EH (cell line): Measurements from ENCODE around the gene TRAPPC12.
A peak's percentile ranks its signal among the peaks of the same experiment; 100 is the strongest.
"Not testable (repeated sequence)": the region's sequence is repeated elsewhere in the genome, so short reads cannot be mapped to it uniquely, and the experiment has no call there.

Experiments used
- DNase-seq: peaks from one replicate; pipeline ENCODE4 v3.0.0-alpha.2; 2015; ENCODE audit warnings: low read depth

Gene TRAPPC12

DNA sequence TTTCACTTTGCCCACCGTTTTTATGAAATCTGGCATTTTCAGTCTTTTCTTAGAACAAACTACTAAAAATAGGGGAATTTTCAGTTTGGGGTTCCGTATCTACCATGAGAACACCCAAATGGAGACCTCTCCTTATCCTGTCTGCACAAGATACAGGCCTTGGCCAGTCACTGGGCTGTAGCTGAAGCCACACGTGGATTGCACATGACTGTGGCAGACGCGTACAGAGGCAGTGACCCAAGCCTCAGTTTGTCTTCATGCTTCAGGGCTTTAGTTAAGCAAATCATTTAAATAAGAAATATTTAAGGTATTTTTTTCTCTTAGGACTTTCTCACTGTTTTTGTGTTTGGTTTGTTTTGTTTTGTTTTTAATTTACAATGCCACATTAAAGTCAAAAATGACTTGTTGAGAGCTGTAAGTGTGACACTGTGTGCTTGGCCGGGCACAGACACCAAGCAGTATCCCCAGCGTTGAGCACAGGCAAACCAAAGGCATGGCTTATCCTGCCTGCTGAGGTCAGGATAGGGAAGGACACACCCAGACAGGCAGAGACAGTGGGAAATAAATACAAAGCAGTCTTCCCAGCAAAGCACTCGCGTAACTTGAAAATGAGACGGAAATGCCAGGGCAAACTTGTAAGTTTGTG, 53.3 kb downstream of the TRAPPC12 start:
- DNase-seq, result no peak

DNA sequence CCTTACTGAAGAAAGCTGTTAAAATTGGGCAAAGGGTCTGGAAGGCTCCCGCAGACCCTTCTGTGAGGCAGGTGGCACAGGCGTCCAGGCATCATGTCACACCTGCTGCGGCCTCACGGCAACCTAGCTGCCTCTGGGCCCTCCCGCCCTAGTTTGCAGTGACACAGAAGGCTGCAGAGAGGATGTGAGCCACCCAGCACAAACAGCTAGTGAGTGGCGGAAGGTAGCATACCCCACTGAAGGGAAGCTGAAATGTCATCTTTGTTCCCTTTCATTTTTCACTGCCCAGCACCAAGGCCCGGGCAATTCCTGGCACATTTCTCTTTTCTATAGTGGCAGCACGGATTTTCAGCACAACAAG, 53.8 kb downstream of the TRAPPC12 start:
- no peak for DNase-seq

DNA sequence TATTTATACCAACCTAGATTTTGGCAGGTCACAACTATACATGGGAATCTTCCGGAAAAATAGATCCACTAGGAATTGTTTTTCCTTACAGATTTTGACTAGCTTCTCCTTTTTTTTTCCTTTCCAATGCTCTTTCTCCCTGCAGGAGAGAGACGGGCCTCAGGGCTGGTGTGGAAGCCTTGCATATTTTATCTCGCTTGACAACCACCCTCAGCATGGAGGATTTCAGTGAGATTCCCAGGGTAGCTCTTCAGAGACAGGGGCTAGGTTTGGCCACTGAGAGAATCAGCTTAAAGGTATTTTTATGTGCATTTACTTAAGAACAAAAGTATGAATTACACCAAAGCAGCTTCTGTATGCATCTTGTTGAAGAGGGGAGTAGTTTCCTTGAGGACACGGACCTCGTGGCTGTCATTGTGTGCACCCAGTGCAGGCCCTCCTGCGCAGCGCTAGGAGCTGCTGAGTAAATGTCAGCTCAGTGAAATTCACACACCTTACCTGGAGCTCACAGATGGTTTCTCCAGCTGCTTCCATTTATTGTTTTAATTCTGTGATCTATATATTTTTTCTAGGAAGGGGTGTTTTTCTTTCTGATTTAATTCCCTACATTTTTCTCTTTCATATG, 54.4 kb downstream of the TRAPPC12 start:
- no peak for DNase-seq

DNA sequence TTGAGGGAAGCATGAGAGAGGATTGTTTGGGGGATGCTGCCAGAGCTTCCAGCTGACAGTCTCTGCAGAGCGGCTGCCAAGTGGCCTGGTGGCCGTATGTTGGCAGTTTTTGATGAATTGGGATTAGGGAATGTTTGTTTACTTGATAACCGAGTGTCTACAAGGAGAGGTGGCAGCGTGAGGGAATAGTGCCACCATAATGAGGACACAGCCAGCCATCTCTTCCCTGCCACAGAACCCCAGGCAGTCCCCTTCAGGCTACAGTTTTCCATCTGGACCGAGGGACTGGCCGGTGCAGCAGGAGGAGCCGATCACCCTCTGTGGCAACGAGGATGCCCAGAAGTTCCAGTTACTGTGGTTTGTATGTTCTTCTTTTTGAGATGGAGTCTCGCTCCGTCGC, 55.2 kb downstream of the TRAPPC12 start:
- no peak for DNase-seq

DNA sequence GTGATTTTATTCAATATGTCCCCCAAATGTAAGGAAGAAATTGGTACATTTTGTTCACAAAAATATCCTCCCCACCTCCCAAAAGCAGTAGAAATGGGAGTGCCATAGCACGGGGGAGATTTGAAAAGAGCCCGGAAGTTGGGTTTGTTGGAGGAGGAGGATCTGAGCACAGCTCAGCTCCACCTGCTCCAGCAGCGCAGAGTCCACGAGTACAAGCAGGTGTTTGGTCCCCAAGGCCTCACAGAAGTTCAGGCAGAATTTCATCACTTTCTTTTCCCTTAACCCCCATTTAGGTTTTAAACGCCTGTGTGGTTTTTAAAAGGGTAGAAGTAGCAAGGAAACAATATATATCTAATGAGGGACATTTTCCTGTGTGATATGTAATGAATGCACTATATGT, 56.0 kb downstream of the TRAPPC12 start:
- no peak for DNase-seq

DNA sequence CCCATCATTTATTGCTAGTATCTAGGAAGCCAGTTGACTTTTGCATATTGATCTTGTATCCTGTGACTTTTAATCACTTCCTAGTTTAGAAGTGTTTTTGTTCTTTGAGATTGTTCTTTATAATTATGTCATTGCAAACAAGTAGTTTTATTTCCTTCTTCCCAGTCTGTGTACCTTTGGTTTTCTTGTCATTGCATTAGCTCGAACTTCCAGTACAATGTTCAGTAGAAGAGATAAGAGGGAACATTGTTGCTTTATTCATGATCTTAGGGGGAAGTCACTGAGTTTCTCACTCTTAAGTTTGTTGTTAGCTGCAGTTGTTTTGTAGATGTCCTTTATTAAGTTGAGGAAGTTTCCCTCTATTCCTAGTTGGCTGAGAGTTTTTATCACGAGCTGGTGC, 61.0 kb downstream of the TRAPPC12 start:
- no peak for DNase-seq

DNA sequence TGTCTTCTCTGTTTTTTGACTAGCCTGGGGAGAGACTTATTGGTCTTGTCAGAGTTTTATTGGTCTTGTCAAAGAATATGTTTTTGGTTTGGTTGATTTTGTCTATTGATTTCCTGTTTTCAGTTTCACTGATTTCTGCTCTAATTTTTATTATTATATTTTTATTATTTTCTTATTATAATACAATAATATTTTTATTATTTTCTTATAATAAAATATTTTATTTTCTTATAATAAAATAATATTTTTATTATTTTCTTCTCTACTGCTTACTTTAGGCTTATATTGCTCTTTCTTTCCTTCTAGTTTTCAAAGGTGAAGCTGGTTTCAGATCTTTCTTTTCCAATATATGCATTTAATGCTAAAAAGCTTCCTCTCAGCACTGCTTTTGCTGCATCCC, 62.0 kb downstream of the TRAPPC12 start:
- DNase-seq, result no peak

DNA sequence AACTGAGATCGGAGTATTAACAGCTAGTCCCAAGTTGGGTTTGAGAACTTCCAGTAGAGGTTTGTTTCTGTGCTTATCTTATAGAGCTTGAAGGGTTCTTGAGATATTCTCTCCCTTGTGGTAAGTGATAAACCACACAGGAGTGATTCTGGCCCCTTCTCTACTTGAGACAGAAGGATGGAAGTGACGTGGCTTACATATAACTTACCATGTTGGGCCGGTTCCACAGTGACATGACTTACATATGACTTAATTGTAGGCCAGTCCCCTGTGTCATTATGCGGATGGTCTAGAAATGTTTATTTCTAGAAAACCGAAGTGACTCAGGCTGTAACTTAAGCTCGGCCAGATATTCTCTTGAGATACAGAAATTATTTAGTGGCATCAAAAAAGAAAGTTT, 62.7 kb downstream of the TRAPPC12 start:
- DNase-seq, result peak; percentile 4

DNA sequence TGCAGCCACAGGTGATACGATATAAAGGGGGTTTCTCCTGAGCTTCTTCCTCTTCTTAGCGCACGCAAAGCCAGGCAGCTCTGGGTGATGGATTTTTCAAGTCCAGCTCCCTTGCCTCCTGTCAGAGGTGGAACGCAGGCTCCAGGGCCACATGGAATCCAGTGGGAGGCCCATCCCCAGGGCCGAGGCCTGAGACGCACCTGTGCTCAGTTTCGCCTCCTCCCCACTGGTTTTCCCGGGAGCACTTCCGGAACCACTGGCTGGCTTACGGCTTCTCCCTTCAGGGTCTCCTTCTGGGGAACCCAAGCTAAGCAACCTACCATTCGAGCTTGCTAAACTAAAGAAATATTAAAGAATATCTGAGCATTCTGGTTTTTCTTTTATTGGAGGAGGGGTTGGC, 63.6 kb downstream of the TRAPPC12 start:
- DNase-seq, result no peak

DNA sequence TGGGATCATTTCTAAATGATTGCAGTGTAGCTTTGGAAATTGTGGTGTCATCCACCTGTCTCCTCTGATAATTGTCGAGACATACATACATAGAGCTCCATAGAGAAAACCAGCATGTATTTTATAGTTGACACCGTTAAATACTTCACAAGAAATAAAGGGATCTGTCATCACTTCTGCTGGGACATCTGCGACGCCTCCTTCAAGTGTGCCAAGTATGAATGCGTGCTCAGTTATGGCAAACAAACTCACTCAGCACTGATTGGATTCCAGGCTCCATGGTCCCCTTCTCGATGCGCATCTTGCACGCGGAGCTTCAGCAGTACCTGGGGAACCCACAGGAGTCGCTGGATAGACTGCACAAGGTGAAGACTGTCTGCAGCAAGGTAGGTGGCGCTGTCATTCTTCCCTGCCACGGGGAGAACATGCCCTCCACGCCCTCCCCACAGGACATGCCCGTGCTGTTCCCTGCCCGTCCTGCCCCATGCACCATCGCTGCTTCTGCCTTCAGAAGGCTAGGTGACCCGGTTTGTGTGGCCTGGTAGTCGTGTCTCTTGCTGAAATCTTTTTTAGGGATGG, 64.1 kb downstream of the TRAPPC12 start:
- no peak for DNase-seq

DNA sequence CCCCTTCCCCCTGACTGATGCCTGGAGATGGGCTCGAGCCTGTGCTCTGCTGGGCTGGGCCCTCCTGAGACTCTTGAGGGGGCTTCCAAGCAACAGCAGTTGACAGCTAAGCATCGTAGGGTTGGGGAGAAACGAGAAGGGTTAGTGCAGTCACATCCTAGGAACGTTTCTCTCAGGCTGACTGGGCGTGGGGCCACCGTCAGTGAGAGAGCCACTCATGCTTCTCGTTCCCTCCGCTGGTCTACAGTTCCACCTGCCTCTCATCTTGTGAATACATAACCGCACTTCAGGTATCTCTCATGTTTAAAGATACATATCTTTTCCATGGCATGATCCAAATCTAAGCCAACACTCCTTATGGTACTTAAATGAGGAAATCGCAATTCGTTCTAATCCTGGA, 66.4 kb downstream of the TRAPPC12 start:
- no peak for DNase-seq

DNA sequence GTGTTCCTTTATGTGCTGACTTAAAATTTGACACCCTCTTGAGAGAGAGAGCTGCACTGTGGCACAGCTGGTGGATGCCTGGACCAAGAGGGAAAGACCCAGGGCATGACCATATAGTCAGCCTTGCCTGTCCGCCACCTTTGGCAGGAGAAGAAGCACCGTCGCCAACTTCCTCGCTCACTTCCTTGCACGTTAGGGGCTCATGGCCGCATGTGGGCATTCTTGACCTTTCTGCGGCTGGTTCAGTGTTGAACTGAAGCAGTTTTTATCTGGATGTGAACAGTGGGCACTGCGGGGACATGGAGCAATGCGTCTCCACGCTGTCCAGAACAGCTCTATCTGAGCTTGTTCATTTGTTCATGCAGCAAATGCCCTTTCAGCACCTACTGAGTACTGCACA, 66.9 kb downstream of the TRAPPC12 start:
- no peak for DNase-seq

DNA sequence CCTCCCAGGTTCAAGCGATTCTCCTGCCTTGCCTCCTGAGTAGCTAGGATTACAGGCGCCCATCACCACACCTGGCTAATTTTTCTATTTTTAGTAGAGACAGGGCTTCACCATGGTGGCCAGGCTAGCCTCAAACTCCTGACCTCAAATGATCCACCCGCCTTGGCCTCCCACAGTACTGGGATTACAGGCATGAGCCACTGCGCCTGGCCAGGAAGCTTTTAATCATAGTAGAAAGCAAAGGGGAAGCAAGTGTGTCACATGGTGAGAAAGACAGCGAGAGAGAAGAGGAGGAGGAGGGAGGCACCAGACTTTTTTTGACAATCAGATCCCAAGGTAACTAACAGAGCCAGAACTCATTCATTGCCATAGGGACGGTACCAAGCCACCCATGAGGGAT, 67.7 kb downstream of the TRAPPC12 start:
- not testable (repeated sequence) for DNase-seq

DNA sequence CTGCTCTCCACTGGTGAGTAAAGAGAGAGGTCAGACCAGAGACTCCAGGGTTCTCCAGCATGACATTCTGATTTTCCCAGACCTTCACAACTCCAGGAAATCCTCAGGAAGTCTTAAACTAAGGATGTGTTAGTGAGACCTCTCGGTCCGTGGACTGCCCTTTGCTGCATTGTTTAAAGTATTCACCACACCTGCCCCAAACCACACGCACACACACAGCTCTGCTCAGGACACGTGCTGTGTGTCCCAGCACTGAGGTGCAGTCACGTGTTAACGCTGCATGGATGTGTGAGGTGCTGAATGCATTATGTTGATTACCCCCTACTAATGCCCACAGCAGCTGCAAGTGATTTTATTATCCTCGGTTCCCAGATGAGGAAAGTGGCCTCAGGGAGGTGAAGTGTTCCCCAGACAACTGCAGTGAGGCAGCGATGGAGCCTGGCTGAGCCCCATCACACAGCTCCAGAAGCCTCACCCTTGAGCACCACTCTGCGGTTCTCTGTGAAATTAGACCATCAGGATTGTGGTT, 68.4 kb downstream of the TRAPPC12 start:
- peak; percentile 34 for DNase-seq

DNA sequence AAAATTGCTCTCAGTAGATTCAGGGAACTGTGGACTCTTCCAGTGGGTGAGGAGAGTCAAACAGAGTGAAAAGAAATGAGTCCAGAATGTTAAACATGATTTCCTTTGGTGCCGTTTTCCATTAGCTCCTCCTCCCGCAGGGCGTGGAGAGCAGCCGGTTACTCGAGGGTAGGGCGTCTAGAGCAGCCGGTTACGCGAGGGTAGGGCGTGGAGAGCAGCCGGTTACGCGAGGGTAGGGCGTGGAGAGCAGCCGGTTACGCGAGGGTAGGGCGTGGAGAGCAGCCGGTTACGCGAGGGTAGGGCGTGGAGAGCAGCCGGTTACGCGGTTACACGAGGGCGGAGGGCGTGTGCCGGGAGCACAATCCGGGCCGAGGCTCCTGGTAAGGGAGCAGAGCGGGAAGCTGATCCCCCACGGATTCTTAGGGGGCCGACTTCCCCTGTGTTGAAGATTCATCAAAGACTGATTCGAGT, 69.0 kb downstream of the TRAPPC12 start:
- peak; percentile 32 for DNase-seq

DNA sequence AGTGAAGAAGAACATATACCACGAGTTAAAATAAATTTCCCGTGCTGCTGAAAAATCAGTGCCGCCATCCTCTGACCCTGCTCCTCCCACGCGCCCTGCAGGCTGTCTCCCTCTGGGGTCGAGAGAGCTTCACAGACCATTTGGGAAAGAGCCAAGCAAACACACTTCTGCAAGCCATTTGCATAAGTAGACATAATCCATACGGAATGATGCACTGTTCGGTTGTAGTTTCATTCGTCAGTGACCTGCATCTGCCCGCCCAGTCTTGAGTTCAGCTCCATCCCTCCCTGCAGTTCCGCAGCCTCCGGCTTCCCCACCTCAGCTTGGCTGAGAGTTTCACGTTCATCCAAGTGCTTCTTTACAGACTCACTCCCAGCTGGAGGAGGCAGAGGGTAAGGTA, 69.6 kb downstream of the TRAPPC12 start:
- no peak for DNase-seq

DNA sequence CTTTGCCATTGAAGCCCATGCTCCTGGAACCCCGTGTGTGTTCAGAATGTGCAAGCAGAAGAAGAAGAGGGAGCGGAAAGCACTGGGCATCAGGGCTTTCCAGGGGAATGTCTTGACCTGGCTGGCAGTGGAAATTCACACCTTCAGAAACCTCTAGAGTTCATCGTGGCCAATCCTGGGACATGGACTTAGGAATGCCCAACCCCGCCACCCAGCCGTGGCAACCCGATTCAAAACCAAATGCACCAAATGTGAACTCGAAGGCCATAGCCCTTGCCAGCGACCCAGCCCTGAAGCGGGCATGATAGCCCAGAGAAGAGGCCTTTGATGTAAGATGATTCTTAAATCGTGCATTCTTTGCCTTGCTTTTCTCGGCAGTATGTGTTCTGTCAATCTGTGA, 70.4 kb downstream of the TRAPPC12 start:
- no peak for DNase-seq

DNA sequence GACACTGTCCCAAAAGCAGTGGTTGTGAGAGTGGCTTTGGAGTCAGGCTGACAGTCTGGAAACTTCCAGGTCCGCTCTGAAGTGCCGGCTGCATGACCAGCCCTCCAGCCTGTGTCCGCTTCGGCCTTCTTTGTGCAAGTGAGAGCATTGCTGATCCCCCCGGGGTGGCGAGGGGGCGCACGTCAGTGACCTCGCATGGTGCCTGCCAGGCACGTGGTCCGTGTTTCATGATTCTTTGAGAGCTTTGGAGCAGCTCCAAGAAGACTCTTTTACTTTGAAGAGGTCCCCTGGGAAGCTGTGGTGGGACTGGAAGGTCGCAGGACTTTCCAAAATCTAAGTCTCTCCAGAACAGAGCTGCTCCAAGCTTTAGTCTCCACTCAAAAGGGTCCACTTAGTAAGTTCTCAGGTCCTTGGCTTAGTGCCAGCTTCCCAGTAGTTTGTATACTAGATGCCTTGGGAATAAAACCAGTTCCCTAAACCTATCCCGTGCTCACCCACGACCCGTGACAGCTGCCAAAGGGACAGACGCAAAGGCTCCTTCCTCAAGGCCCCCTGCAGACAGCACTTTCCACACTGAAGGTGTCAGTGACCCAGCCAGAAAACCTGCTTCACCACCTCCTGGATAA, 71.0 kb downstream of the TRAPPC12 start:
- no peak for DNase-seq

DNA sequence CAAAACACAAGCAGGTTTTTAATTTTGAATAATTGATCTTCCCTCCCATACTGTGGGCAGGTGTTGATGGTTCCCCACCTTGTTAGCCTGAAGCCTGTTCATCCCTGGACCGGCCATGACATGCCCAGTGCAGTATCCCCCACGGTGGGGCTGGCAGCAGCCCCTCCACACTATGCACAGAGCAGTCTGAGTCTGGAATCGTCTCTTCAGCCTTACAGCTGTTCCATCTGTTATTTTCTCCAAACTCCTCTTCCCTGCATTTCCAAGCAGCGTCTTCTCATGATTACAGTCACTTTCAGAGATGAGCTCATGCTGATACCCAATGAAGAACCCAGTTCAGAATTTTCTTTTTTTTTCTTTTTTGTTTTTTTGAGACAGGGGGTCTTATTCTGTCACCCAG, 71.7 kb downstream of the TRAPPC12 start:
- DNase-seq, result no peak

DNA sequence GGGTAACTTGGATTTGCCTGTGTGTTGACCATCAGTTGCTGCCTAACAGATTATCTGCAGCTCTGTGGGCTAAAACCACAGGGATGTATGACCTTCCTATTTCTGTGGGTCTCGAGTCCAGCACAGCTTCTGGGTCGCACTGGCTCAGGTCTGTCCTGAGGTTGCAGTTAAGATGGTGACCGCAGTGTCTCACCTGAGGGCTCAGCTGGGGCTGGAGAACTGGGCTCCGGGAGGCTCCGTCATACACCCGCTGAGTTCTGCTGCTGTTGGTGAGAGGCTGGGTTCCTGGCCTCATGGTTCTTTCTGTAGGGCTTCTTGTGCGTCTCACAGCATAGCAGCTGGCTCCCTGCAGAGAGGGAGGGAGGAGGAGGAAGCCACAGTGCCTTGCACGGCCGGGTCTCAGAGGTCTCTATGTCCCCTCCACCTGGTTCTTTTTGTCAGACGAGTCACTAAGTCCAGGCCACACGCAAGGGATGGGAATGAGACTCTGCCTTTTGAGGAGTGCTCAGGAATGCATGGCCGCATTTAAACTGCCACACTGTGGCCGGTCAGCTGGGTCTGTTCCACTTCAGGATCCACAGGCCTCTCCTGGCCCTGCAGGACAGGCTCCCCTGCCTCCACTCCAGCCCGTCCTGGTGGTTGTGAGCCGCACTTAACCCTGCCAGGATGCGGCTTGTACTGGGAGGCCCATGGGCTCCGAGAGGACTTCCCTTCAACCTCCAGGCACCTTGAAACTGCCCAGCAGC, 72.6 kb downstream of the TRAPPC12 start:
- no peak for DNase-seq

DNA sequence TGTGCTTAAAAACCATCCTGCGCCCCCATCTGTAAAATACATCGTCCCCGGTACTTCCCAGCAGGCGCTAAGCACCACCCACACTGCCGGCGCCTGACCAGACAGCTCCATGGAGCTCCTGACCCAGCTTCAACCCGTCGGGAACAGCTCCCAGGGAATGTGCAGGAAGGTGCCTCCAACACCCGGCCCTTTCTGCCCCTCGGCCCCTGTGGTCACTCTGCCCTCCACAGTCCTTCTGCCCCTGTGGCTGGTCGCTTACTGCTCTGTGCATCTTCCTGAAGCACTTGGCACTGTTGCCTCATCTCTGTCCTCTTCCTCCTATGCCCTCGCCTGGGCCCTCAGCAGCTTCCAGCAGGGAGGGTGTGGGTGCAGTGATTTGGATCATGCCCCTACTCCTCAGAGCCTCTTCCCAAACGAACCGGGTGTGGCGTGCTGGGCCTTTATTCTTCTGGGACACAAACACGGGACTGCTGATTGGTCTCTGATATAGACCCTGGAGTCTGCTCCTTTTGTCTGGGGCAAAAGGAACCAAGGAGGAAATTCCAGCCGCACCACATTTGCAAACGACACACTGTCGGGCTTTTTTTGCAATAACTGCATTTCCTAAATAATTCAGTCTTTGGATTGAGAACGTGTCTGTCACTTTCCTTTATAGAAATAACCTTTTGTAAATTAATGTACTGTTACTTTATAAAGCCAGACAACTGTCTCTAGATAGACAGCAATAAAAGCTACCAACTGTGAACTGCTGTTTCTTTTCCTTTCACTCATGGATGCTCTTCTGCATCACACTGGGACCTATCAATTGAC, 73.9 kb downstream of the TRAPPC12 start:
- no peak for DNase-seq

DNA sequence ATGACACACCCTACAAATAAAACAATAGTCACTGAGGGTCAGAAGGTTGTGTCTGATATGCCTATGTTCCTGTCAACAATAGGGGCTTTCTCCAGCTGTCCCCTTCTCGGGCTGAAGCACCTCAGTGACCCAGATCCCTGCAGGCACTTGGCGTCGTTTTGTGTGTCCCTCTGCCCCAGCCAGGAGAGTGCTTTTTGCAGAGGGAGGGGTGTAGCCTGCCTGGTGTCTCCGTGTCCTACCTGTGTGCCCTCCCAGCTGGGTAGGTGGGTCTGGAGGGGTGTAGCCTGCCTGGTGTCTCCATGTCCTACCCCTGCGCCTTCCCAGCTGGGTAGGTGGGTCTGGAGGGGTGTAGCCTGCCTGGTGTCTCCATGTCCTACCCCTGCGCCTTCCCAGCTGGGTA, 74.5 kb downstream of the TRAPPC12 start:
- not testable (repeated sequence) for DNase-seq
